ENCODE measurements around the gene TSSC4.
A peak's percentile ranks its signal among the peaks of the same experiment; 100 is the strongest.

The TSSC4 gene

DNA sequence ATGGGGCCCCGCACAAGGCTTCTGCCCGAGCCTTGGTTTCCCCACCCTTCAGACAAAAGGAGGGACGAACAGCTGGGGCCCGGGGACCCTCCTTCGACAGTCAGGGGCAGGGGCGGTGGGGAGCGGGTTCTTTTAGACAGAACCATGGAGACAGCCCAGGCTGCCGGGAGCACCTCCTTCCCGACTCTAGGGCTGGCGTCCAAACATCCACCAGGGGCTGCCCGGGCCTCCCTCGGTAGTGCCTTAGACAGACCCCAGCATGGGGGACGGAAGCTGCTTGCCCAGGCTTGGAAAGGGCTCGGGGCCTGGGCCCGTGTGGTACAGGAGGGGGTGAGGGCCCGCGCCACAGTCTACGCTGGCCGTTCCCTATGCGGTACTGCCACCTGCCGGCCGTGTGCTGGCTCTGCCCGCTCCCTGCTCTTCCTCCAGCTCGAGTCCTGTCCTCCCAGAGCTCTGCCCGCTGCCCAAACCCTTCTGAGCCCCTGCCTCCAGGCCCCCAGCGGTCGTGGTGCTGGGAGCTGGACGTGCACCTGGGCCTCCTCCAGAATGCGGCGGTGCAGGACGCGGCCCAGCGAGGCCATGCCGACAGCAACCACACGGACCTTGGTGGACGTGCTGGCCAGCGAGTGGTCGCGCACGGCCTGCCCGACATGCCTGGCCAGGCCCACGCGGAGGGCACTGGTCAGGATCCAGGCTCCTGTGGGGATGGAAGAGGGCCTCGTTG, 20.1 kb downstream of the TSSC4 start:
- DNase-seq = peak; percentile 73 to 75

DNA sequence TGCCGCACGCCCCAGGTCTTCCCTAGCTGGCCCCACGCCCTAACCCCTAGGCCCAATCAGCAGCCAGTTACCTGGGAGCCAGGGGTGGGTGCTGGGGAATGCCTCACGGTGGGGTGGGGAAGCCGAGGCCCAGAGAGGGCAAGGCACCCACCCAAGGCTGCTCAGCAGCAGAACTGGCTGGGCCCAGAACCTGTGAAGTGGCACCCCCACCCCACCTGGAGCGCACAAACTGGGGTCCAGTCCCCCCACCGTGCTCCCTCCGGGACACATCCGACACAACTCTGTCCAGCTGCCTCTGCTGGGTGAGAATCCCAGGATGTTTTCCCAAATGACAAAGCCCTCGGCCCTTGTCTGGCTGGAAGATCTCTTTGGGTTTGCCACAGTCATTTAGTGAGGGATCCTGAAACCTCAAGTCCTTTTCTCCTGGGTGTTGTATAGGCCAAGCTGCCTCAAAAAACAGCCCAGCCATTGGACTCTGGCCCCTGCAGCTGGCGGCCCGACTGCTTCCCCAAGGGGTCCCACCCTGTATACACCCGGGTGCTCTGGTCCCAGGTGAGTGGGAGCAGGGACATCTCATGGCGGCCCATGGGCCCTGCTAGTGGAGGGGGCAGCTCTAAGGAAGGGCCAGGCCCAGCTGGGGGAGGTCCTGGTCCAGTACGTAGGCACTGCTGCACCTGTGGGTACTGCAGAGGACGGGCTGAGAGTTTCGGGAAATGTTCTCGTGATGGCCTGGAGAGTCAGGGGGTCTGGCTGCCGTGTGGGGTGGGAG, 20.9 kb downstream of the TSSC4 start:
- DNase-seq = no peak

DNA sequence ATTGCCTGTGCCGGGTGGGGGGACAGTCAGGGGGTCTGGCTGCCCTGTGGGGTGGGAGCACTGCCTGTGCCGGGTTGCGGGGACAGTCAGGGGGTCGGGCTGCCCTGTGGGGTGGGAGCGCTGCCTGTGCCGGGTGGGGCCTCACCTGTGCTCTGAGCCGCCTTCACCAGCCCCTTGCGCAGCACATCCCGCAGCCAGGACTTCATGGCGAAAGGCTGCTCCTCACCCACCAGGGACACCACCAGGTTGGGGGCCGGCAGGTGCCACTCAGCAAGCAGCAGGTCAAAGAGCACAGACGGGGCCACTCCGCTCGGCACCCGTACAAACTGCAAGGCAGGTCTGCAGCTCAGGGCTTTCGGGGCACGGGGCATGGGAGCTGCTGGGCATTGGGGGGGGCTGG, 21.4 kb downstream of the TSSC4 start:
- DNase-seq = no peak

DNA sequence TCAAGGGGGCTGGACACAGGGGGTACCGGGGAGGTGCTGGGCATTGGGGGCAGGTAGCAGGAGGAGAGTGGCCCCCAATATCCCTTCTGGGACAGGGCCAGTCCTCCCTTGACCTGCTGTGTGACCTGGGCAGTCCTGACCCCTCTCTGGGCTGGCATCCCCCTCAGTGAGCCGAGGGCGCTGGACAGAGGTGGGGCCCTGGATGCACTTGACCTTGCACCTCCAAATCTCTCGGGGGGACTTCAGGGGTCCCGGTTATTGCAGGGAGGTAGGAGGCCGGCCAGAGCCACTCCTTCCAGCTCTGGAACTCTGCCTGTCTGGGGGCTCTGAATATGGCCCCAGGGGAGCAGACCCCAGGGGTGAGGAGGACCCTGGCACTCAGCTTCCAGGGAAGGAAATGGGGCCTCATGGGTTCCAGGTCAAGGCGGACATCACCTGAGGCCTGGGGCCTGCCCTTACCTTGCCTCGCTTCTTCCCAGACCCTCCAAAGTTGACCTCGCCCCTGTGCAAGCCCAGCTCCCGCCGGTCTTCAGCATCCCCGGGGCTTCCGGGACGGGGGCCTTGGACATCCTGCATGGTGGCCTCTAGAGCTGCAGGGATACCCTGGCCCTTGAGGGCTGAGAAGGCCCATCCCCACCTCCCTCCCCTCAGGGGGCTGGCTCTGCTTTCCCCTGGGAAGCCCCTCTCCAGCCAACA, 22.1 kb downstream of the TSSC4 start:
- DNase-seq = no peak

DNA sequence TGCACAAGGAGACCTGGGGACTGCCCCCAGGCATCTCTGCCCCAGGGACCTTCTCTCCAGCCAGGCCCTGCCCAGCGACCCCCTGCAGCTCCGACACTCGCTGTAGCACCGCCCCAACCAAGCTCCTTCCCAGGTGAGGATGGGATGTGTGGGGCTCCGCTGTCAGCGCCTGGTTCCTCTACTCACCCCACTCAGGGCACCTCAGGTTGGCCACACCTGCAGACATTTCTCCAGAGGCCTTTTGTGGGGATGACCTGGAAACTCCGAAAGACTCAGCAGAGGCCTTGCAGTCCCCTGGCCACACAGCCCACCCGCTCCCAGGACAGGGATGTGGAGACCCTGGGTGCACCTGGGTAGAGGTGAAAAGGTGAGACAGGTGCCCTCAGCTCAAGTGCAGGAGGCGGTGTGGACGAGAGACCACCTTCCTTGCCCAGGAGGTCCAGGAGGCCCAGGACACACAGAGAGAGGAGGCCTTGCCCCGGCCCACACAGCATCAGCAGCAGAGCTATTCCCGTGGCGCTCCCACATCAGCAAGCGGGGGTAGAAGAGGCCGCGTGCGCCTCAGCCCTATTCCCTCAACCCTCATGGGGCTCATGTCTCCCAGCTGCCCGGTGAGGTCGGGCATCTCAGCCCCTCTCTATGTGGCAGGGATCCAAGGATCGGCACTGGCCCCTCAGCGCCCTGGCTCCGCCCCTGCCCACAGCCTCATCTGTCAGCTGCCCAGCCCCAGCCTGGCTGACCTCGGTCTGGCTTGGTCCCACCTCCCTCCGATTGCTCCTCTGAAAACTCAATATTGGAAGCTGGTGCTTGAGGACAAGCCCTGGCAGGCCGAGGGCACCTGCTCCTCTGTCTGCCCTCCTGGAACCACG, 22.8 kb downstream of the TSSC4 start:
- DNase-seq = no peak

DNA sequence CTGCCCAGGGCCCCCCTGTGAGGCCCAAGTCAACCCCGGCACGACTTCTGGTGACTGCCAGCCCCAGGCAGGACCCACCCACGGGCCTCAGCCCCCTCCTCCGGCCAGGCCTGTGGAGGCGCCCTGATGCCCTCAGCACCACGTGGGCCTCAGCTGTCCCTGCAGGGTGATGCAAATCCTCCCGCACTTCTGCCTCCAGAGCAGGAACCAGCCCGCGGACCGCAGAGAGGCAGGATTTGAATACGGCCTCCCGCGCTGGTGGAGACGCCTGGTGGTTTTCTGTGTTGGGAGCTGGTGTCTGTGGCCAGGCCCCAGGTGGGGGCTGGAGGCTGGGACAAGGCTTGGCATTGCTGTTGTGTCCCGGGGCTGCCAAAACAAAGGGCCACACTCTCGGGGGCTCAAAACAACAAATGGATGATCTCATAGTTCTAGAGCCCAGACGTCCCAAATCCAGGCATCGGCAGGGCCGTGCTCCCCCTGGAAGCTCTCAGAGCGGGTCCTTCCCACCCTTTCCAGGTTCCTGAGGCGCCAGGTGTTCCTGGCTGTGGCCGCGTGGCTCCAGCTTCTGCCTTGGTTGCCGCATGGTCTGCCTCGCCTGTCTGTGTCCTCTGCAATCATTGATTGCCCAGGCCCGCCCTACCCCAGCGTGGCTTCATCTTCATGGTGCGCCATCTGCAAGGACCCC, 24.4 kb downstream of the TSSC4 start:
- DNase-seq = no peak

DNA sequence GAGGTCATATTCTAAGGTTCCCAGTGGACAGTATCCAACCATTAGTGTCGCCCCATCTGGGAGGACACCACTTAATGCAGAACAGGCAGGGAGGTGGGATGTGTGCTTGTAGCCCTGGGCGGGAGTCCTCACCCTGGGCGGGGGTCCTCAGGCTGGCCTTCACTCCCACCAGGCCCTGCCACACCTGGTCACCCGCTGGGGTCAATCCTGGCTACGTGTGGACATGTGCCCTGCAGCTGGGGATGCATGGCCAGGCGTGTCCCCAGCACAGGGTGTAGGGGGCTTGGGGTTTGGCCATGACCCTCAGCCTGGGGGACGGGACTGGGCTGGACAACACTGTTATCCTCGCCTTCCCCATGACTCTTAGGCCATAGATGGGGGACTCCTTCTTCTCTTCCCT, 25.0 kb downstream of the TSSC4 start:
- DNase-seq = no peak

DNA sequence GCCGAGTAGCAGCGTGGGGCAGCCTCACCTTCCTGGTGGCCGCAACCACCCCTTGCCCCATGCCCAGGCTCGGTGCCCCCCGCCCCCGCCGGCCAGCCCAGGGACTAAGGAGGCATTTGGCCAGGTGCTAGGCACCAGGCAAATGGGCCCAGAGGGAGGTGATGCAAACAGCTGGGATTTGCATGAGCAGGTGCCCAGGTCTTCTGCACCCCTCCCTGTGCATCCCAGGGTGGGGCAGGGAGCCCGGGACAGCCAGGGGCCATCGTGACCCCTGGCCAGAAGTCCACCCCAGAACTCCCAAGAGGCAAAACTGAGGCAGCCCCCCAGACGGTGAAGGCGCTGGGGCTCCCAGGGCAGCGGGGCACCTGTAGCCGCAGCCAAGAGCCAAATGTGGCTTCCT, 25.7 kb downstream of the TSSC4 start:
- DNase-seq = no peak

DNA sequence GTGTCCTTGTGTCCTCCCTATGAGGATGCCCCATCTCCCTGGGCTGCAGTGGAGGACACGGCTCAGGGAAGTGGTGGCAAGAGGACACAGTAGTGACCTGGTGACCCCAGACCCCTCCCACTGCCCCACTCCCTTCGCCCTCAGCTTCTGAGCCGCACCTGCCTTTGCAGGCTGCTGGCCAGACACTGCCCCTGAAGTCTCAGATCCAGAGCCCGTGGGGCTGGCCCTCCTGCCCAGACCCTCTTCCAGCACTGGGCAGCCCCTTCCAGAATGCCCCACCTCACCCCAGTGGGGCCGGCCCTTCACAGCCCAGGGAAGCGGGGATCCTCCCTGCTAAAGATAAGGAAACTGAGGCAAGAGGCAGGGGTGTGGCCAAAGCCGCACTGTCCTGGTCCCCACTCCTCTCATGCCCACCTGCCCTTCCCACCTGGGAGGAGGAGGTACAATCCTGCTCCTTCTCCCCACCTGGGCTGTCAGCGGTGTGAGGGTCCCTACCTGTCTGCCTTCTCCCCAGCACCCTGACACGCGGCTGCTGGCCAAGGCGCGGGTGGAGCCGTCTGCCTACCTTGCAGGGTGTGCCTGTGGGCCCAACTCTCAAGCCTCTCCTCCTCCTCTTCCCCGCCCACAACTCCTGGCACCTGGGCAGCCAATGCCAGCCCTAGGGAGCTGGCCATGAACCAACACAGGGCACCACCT, 26.4 kb downstream of the TSSC4 start:
- DNase-seq = no peak

DNA sequence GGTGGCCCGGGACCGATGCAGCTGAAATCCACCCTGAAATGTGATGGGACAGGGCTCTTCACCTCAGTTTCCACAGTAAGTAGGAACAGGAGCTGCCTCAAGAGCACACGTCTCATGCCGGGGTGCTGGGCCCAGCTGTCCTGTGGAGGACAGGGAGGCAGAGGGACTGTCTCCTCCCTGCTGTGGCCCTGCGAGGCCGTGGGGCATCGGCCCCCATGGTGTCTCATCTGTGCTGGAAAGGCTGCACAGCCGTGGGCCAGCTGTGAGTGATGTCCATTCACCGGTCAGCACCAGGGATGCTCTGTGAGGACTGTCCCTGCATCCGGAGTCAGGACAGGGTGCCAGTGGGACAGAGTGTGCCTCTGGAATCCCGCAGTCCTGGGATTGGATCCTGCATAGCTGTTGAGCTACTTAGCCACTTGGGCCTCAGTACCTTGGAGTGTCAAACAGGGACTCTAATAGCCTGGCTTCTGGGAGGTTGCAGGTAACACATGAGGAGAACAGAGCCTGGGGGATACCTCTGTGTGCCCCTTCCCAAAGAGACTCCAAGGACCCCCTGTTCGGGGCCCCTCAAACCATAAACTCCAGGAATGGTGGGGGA, 27.3 kb downstream of the TSSC4 start:
- DNase-seq = no peak

DNA sequence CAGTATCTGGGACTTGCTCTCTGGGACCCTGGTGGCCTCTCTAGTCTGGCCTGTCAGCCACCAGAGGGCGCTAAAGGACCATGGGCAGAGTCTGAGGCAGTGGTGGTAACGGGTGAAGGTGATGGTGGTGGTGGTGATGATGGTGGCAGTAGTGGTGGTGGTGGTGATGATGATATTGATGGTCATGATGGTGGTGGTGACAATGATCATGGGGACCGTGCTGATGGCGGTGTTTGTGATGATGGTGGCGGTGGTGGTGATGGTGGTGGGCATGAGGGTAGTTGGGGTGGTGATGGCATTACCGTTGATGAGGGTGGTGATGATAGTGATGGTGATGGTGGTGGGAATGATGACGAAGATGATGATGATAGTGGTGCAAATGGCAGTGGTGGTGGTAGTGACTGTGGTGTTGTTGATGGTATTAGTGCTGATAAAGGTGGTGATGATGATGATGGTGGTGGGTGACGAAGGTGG, 27.8 kb downstream of the TSSC4 start:
- peak; percentile 92 to 95 for DNase-seq

DNA sequence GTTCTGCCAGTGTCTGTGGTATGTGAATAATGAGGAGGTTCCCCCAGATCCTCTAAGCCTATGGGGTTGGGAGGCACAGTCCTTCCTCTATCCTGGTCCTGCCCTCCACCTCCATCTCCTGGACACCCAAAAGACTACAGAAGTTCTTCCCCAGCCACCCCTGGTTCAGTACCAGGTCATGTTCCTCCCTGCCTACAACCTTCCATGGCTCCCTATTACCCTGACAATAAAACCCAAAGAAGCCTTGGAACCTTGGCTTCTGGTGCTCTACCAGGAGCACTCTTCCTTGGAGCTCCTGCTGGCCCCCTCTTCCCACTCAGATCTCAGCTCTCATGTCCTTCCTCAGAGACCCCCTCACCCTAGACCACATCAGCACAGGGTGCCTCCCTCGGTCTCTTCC, 30.8 kb downstream of the TSSC4 start:
- DNase-seq = no peak

DNA sequence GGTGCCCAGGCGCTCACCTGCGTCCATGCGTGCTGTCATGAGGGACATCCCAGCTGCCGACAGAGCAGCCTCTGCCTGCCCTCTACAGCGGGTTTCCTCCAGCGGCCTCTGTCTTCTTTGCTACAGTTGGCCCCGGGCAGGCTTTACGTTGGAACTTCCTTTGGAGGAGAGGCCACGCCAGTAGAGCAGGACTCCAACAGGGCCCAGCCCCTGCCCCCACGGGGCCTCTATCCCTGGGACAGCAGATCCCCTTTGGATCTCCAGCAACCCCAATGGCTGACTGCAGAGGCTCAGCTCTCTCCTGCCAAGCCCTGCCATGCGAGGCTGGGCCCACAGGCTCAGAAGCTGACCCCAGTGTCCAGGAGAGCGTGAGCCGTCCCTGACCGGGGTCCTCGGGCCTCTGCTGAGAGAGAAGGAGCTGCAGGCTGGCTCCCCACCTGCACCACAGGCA, 31.6 kb downstream of the TSSC4 start:
- no peak for DNase-seq

DNA sequence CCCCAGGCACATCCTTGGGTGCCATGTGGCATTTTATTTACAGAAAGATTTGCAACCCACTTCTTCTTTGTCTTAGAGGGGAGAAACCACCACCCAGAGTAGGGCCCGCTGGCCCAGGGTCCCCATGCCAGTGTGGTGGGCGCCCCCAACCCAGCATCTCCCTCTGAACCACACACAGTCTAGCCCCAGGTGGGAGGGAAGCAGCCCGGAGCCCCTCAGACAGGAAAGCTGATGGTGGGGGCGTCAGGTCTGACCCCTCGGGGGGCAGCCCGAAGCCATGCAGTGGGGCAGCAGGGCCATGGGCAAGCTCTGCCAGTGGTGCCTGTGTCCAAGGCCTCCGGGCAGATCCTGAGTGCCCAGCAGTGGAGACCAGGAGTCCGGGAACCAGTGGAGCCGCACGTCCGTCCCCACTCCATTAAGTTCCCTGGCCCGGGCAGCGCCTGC, 32.1 kb downstream of the TSSC4 start:
- DNase-seq = no peak

DNA sequence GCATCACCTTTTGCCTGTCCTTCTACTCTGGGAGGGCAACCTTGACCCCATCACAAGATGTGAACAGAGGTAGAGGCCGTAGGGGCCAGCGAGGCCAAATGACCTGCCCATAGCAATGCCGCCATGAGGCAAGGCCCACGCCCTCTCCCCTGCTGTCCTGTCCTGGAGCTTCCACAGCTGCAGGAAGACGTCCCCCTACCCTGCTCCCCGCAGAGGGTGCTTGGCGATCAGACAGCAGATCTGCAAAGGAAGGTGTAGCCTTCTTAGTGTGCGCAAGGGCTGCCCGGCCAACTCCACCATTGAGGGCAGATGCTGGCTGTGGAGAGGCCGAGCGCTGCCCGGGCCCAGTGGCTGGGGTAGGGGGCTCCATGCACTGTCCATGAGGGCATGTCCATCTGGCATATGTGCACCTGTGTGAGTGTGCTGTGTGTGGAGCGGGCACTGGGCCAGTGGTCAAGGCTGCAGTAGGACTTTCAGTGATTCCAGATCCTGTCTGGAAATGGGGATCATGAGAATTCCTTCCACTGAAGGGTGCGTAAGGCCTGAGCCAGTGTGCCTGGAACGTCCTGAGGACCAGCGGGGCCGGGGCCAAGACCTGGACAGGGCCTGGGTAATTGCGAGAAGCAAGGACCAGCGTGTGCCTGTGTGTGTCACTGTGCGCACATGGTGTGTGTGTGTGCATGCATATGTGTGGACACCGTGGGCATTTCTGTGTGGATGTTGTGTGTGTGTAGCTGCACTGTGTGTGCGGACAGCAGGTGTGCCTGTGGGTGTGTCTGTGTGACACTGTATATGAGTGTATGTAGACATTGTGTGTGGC, 32.8 kb downstream of the TSSC4 start:
- no peak for DNase-seq

DNA sequence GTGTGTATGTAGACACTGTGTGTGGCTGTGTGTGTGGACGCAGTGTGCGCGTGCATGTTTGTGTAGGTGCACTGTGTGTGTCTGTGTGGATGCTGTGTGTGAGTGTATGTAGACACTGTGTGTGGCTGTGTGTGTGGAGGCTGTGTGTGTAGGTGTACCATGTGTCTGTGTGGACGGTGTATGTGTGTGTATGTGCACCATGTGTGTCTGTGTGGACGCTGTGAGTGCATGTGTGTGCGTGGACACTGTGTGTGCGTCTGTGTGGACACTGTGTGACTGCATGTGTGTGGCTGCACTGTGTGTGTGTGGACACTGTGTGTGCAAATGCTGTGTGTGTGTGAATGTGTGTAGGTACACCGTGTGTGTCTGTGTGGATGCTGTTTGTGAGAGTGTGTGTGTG, 33.5 kb downstream of the TSSC4 start:
- no peak for DNase-seq

DNA sequence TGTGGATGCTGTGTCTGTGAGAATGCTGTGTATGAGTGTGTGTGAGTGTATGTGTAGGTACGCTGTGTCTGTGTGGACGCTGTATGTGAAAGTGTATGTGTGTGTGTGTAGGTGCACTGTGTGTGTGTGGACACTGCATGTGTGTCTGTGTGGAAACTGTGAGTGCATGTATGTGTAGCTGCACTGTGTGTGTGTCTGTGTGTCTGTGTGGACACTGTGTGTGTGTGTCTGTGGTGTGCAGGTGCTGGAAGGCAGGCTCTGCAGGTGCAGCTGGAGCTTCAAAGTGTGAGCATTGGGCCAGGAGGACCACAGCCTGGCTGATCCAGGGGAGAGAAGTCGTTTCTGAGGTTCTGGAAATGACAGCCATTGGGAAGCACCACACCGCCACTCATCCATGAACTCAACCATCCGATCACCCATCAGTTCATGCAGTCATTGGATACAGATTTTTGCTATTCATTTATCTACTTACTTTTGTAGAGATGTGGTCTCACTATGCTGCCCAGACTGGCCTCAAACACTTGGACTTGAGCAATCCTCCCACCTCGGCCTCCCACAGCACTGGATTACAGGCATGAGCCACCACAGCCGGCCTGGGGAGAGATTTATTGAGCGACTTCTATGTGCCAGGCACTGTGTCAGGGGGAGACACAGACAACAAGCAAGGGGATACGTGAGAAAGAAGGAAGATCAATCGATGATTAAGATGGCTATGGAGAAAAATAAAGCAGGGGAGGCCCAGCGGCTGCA, 34.1 kb downstream of the TSSC4 start:
- no peak for DNase-seq

DNA sequence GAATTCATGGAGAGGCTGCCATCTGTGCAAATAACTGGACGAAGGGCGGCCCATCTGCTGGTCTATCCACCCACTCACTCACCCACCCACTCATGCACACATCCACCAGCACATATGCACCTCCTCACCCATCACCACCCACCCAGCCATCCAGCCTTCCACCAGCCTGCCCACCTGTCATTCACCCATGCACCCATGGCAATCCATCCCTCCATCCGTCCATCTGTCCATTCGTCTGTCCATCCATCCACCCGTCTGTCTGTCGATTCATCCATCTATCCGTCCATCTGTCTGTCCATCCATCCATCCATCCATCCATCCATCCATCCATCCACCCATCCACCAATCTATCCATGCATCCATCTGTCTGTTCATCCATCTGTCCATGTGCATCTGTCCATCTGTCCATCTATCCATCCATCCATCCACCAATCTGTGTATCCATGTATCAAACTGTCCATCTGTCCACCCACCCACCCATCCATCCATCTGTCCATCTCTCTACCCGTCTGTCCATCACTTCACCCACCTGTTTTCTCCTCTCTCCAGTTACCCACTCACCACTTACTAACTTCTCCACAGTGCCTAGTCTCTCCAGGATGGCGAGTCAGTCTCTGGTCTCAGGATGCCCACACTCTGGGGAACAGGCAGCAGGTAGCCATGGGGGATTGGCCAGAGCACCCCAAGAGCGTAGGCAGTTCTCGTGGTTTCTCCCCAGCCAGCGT, 34.9 kb downstream of the TSSC4 start:
- DNase-seq = no peak
